ENCODE measurements around the gene SMARCA1. TPM values are rescaled to one million over a fixed set of nuclear protein-coding genes. Genes with fewer than 3 reads are reported as not detected.
"Not testable (repeated sequence)": the region's sequence is repeated elsewhere in the genome, so short reads cannot be mapped to it uniquely, and the experiment has no call there.

Gene SMARCA1
- total RNA-seq, 2 donors from 2014 or later, result 34.0 to 56.6 TPM

DNA sequence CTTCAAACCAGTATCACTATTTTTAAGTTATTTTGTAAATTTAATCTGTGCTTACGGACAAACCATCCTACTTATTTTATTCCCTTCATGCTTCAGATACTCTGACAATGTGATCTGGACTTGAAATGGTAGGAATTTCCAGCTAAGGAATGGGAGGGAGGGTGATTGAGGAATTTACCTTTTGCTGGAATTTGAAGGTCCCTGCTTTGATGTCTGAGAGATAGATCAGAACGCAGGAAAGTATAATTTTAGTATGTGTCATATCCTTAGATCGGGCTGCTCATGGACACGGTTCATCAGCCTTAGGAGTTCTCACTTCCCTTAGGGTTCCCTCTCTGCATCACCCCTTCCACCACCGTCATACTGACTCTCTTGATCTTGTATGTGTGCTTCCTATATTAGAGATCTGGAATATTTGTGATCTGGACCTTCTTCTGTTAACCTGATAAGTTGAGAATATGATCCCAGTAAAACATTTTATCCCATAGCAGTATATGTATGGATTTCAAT is 33.6 kb upstream of the SMARCA1 start:
- H3K4me1 ChIP-seq (ENCODE audit: control insufficient read depth in 1 of 2, low read depth in 2 of 2), result peaks cover 0 to 12% of the 10 kb centered on the region in 2 donors
- ATAC-seq (ENCODE audit: insufficient number of reproducible peaks, low FRiP score, low read depth) (no peak), DNase-seq (ENCODE audit: low spot score) (no peak)
- TF ChIP-seq, protein P1, sequence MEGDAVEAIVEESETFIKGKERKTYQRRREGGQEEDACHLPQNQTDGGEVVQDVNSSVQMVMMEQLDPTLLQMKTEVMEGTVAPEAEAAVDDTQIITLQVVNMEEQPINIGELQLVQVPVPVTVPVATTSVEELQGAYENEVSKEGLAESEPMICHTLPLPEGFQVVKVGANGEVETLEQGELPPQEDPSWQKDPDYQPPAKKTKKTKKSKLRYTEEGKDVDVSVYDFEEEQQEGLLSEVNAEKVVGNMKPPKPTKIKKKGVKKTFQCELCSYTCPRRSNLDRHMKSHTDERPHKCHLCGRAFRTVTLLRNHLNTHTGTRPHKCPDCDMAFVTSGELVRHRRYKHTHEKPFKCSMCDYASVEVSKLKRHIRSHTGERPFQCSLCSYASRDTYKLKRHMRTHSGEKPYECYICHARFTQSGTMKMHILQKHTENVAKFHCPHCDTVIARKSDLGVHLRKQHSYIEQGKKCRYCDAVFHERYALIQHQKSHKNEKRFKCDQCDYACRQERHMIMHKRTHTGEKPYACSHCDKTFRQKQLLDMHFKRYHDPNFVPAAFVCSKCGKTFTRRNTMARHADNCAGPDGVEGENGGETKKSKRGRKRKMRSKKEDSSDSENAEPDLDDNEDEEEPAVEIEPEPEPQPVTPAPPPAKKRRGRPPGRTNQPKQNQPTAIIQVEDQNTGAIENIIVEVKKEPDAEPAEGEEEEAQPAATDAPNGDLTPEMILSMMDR (IDR thresholded peaks at IDR 0.05), result no peak
- no peaks in the 10 kb centered on the region for H3K36me3 ChIP-seq
- H3K27ac ChIP-seq, result no peak overlapping the region
- no peaks in the 10 kb centered on the region for H3K27me3 ChIP-seq (replicated peaks; ENCODE audit: insufficient read depth)
- H3K9me3 ChIP-seq, result no peaks in the 10 kb centered on the region
- no peak overlapping the region for H3K4me3 ChIP-seq

DNA sequence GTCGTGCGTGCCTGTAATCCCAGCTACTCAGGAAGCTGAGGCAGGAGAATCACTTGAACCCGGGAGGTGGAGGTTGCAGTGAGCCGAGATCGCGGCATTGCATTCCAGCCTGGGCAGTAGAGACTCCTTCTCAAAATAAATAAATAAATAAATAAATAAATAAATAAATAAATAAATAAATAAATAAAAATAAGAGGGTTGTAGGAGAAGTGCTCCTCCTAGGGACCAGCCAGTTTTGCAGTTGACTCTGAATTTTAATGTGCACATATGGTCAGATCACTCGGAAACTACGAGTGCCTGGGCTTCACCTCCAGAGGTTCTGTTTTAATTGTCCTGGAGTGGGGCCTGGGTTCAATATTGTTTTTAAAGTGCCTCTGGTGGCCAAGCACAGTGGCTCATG is 31.5 kb upstream of the SMARCA1 start:
- not testable (repeated sequence) for ATAC-seq (ENCODE audit: insufficient number of reproducible peaks, low FRiP score, low read depth); H3K9me3 ChIP-seq; H3K27ac ChIP-seq; H3K36me3 ChIP-seq; H3K27me3 ChIP-seq (replicated peaks; ENCODE audit: insufficient read depth); H3K4me3 ChIP-seq; DNase-seq (ENCODE audit: low spot score)
- H3K4me1 ChIP-seq (ENCODE audit: control insufficient read depth in 1 of 2, low read depth in 2 of 2), result peaks cover 0 to 12% of the 10 kb centered on the region in 2 donors

DNA sequence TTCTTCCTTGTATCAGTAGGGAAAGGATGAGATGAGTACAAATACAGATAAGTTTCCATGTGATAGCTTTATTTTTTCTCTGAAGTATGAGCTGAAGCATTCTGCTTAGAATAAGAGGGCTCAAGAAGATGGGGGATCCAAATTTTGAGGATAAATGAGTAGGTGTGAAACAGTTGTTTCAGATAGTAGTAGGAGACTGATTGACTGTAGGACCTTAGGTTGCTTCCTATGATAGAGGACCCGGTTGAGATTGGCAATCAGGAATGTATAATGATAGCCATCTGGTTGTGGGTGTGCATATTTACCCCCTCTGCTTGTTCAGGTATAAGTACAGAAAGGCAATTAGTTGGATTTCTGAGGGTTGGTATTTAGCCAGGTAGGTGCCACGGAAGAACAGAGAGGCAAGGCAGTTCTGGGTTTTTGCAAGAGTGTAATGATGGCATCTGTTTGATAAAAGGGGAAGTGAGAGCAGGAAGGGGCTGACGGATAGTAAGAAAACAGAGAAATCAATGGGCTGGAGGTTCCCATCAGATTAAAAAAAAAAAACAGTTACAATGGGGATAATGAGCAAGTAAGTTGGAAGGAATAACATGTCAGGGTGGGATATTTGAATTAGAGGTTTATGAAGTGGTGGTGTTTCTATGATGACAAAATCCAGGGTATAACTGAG is 30.5 kb upstream of the SMARCA1 start:
- DNase-seq (ENCODE audit: low spot score) (no peak), ATAC-seq (ENCODE audit: insufficient number of reproducible peaks, low FRiP score, low read depth) (no peak)
- no peak overlapping the region for H3K27ac ChIP-seq
- H3K4me3 ChIP-seq, result no peak overlapping the region
- H3K27me3 ChIP-seq (replicated peaks; ENCODE audit: insufficient read depth), result no peaks in the 10 kb centered on the region
- H3K4me1 ChIP-seq (ENCODE audit: control insufficient read depth in 1 of 2, low read depth in 2 of 2), result peaks cover 0 to 12% of the 10 kb centered on the region in 2 donors
- TF ChIP-seq, protein P1 (IDR thresholded peaks at IDR 0.05), result no peak
- H3K9me3 ChIP-seq, result no peaks in the 10 kb centered on the region
- no peaks in the 10 kb centered on the region for H3K36me3 ChIP-seq

DNA sequence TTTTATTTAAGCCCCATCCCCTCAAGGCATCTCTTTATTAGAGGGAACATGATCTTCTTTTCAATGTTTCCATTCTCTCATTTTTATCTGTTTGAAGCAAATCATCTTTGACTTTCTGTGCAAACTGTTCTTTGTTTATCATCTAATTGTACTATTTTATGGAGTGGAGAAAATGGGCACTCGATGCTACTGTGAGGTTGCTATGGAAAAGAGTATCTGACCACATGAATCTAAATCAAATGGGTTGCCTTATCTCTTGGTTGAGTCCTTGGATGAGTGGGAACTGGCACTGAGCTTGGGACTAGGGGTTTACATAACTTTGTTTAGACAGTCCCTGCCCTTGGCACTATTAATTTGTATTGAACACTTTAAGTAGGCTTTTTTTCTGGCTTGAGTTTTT is 25.8 kb upstream of the SMARCA1 start:
- Histone ChIP-seq H3K4me3 (no peak overlapping the region), H3K36me3 (no peaks in the 10 kb centered on the region), H3K27me3 (replicated peaks; ENCODE audit: insufficient read depth) (no peaks in the 10 kb centered on the region), H3K9me3 (no peaks in the 10 kb centered on the region), H3K27ac (no peak overlapping the region), H3K4me1 (ENCODE audit: control insufficient read depth in 1 of 2, low read depth in 2 of 2) (no peaks in the 10 kb centered on the region)
- ATAC-seq (ENCODE audit: insufficient number of reproducible peaks, low FRiP score, low read depth) (no peak), DNase-seq (ENCODE audit: low spot score) (no peak)
- TF ChIP-seq, protein P1 (IDR thresholded peaks at IDR 0.05), result no peak

DNA sequence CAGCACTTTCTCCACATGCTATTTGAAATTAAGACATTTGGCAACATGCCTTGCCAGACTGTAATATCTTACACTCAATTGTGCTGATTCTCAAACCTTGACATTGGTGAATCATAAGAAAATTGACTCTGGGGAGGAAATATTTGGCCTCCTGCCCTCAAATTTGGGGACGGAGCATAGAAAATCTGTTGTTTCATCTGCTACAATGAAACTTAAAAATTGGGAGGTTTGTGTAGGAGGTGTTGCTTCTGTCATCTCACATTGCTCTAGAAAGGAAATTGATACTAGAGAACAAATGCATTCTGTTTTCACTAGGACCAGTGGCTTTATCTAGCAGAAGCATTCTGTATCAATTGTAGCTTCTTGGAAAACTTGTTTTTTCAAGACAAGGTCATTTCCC is 22.1 kb upstream of the SMARCA1 start:
- H3K27ac ChIP-seq, result no peak overlapping the region
- no peaks in the 10 kb centered on the region for H3K4me1 ChIP-seq (ENCODE audit: control insufficient read depth in 1 of 2, low read depth in 2 of 2)
- ATAC-seq (ENCODE audit: insufficient number of reproducible peaks, low FRiP score, low read depth), result no peak

More for the DNA sequence above, 22.1 kb upstream of the SMARCA1 start:
- Histone ChIP-seq H3K9me3 (no peaks in the 10 kb centered on the region), H3K4me3 (no peak overlapping the region), H3K36me3 (no peaks in the 10 kb centered on the region), H3K27me3 (replicated peaks; ENCODE audit: insufficient read depth) (no peaks in the 10 kb centered on the region)
- TF ChIP-seq, protein P1 (IDR thresholded peaks at IDR 0.05), result no peak
- no peak for DNase-seq (ENCODE audit: low spot score)

Measured in thoracic aorta (tissue), 2 donors.